Kidney capillary endothelial cell (primary cell): ENCODE results near the gene RGS7.
"Not testable (repeated sequence)": the region's sequence is repeated elsewhere in the genome, so short reads cannot be mapped to it uniquely, and the experiment has no call there.

ENCODE experiments used
- DNase-seq: peaks from one replicate; pipeline ENCODE4 v3.0.0-alpha.2; 2018; ENCODE audit warnings: low spot score

The RGS7 gene

GRCh38 chr1:241138248-241138647, 218.8 kb downstream of the RGS7 start:
- no peak for DNase-seq

- no peak for DNase-seq
These were observed 220.6 kb downstream of the RGS7 start for GRCh38 chr1:241136389-241136788.

DNA sequence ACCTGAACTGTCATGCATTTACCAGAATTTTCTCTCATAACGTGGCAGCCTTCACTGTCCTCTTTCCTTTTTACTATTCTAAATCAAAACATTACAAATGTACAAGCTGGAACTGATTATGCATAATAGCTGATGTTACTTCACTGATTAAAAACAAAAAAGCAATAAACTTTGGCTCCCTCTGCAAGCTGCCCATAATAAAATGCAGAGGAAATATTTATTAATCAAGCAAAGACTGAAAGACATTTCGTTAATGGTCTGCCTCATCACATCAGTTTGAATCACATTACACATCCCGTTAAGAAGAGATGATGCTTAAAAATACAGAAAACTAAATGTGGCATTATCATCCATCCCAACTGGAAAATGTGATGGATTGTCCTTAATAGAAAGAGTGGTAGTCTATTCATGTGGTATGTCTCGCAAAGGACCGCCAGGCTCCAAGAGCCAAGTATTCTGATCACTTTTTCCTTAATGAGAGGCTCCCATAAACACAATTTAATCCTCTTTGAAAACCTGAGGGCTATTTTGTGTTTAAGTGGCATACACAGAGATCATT, 225.3 kb downstream of the RGS7 start:
- no peak for DNase-seq

GRCh38 chr1:241130881-241131280, 226.1 kb downstream of the RGS7 start:
- no peak for DNase-seq

GRCh38 chr1:241129207-241129960, 227.6 kb downstream of the RGS7 start:
- no peak for DNase-seq

DNA sequence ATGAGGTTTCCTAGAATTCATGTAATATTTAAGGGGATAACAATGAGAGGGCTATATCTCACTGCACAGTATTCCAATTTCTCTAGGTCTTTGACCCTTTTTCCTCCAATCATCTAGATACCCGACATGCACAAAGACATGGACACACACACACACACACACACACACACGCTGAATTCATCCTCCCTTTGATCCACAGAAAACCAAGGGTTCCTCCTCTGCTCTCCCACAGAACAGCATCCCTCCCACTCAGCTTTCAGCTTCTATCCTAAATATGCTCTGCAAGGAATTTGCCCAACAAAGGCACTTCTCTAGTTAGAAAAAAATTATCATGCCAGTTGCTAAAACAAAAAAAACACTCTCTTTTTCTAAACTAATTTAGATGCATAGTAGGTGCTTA, 231.7 kb downstream of the RGS7 start:
- DNase-seq: no peak

DNA sequence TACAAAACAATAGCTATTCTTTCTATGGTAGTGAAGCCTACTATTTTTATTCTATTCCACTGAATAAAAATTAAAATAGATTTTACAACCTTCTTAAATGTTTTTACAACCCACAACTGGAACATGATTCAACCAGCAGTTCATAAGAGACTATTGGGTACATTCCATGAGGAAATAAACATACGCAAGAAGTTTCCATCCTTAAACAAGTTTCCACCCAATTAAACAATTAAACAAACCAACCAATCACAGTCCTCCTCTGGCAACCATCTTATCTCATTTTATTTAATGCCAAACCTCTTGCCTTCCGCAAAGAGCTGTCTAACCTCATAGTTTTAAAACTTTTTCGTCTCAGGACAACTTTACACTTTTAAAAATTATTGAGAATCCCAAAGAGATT, 239.0 kb downstream of the RGS7 start:
- DNase-seq: no peak

- no peak for DNase-seq
These were observed 241.2 kb downstream of the RGS7 start for GRCh38 chr1:241115784-241116183.

DNA sequence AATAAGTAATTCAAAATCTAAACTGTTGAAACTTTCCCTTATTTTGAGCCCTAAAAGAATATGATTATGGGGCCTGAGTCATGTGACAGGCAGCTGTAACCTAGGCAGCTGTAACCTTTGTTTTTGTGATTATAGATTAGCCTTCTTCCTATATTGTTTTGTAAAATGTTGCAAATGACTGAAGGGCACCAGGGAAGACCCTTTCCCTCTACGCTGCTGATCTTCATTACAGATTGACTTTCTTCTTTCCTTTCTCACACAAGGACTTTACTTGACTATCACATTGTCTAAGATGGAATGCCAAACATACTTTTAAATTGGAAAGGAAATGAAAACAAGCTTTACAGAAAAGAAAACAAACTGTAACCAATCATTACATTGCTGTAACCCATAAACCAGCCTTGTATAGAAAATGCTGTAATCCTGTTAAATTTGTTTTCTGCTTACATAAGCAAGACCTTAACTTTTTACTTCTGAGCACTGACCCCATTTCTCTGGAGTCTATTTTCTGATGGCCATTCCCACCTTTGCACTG, 242.2 kb downstream of the RGS7 start:
- DNase-seq: no peak

DNA sequence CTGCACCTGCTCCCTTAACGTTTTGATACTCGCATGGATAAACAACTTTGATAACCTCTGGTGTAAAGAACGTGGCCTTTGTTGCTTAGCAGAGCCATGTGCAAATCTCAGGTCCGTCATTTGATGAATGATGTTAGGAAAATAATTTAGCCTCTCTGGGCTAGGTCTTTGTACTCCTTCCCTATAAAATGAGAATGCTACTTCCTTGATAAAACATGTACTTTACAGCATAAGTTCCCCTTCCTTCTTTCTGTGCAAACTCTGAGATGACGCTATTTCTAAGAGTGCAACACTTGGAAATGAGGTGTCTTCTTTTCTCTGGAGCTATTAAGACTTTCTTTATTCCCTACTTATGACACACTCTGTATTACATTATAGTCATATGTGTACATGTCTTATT, 243.4 kb downstream of the RGS7 start:
- no peak for DNase-seq

DNA sequence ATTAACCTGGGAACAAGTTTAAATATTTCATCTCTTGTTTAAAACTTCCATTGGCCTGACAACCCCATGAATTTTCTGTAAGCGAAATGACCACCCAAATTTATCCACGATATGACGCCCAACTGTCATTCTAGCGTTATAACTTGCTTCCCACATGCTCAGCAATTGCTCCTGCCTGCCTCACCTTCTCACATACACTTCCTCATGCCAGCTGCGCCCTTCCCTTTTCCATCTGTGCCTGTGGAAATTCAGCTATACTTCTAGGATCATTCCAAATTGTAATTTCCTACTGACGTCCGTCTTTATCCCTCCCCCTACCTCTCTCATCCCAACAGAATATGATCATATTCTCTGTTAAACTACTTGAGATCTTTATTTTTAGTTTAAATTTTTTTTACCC, 248.0 kb downstream of the RGS7 start:
- no peak for DNase-seq

GRCh38 chr1:241105147-241105546, 251.9 kb downstream of the RGS7 start:
- no peak for DNase-seq

GRCh38 chr1:241102664-241103063, 254.3 kb downstream of the RGS7 start:
- DNase-seq: no peak

GRCh38 chr1:241101622-241102021, 255.4 kb downstream of the RGS7 start:
- DNase-seq: no peak

DNA sequence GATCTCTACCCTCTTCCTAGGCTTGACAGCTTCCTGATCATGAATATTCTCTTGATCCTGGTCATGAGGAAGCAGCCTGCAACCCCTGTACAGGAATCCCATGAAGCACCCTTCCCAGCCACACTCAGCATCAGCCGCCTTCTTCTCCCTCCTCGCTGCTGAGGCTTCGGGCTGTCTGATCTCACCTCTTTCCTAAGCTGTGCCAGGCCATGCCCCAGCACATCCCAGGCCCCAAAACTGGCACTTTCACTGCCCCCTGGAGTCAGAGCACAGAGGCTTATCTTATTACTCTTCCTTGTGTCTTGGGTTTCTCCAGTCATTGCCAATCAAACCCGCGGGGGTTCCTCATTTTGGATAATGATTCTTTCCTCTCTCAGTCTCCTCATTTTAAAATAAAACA, 259.5 kb downstream of the RGS7 start:
- DNase-seq: no peak

DNA sequence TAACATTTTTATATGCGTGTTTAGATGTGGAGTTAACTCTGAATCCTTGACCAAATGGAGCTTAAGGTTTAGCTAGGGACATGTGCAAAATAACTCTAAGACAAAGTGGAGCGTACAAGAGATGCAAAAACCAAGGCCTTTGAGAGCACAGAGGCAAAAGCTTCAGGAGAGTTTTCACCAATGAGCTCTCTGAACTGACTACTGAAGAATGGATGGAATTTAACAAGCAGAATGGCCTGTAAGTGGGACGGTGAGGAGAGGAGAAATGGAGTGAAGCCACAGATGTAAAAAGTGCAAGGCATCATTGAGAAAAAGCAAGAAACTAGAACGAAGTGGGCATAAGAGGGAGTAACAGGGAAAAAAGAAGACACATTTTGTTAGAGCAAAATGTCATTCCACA, 260.0 kb downstream of the RGS7 start:
- DNase-seq: no peak

DNA sequence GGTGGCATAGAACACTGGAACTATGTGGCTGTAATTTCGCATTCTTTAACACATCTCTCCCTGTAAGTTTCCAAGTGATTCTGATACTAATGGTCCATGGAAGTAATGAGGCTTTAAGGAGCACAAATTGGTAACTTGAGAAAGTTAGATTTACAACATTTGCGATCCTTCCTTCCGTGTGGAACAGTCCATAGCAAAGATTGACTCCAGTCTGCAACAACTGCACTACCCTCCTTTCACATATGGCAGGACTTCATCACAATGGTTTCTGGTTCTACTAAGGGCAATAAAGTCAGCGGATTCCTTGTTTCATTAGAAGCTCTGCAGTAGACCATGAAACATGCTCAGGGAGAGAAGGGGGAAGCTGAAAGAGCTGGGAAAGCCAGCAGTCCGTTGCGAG, 261.2 kb downstream of the RGS7 start:
- no peak for DNase-seq

GRCh38 chr1:241090798-241091197, 266.2 kb downstream of the RGS7 start:
- no peak for DNase-seq

GRCh38 chr1:241089066-241089465, 267.9 kb downstream of the RGS7 start:
- not testable (repeated sequence) for DNase-seq

DNA sequence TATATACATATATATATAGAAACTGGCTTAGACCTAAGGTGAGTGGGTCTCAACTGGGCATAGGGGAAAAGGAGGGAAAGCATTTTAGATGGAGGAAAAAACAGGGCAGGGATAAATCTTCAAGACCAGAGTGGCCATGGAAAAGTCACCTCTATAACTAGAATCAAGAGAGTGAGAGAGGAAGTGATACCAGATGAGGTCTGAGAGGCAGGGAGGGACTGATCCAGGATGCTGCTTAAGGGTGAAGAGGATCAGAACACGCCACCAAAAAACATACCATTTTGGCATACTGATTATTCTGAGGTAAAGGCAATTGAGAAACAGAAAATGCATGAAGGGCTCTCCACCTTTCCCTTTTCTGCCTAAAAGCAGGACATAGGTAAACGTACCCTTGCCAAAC, 268.9 kb downstream of the RGS7 start:
- not testable (repeated sequence) for DNase-seq

- no peak for DNase-seq
These were observed 270.3 kb downstream of the RGS7 start for GRCh38 chr1:241086686-241087085.

- DNase-seq: no peak
These were observed 273.7 kb downstream of the RGS7 start for GRCh38 chr1:241083285-241083684.

DNA sequence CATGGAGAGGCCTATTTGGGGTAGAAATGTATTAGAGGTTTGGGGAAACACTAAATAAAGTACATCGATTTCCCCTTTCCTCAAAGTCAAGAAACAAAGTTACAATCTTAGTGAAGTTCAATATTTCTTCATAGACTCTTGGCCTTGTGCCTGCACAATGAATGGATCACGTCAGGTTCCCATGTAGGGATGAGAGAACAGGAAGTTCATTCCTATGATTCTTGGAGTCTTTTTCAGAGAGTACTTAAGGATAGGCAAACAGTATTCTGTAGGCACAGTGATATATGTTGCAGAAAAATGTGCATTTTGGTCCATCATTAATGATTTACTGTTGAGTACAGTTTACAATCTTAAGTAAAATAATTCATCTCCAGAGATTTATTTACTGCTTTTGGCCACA, 275.5 kb downstream of the RGS7 start:
- DNase-seq: no peak

GRCh38 chr1:241079459-241079858, 277.5 kb downstream of the RGS7 start:
- DNase-seq: no peak
